Keratinocyte (primary cell): ENCODE measurements around the gene SURF6. TPM values are rescaled to one million over a fixed set of nuclear protein-coding genes. Genes with fewer than 3 reads are reported as not detected.

Experiments used
- DNase-seq: peaks from one replicate; pipeline ENCODE4 v3.0.0-alpha.2; 2011; ENCODE audit warnings: low read depth, missing footprints, low spot score
- FAIRE-seq: peaks from 2 replicates; lab custom pipeline; 2011; peaks lifted over from hg19 to GRCh38; lab: Jason Lieb, UNC
- H2AFZ ChIP-seq: 2 replicates; pipeline ENCODE4 v1.6.0; 2012; ENCODE audit warnings: low read length, control low read depth, inconsistent platforms; ENCODE audit not compliant: control insufficient read depth
- H3K27ac ChIP-seq: 2 replicates; pipeline ENCODE4 v1.5.1; 2011; ENCODE audit warnings: low read length; ENCODE audit not compliant: control insufficient read depth, insufficient read depth
- H3K27me3 ChIP-seq: 3 replicates; pipeline ENCODE4 v1.6.0; 2011; ENCODE audit warnings: low read length; ENCODE audit not compliant: control insufficient read depth, insufficient read depth; ENCODE audit errors: extremely low read depth
- H3K36me3 ChIP-seq, 2 experiments: 2 replicates in 1 of 2; 3 replicates in 1 of 2; pipeline ENCODE4 v1.5.1; 2011; ENCODE audit warnings: low read length in 2 of 2, mild to moderate bottlenecking in 1 of 2; ENCODE audit not compliant: control insufficient read depth in 2 of 2, insufficient read depth in 2 of 2; ENCODE audit errors: extremely low read depth in 1 of 2
- H3K4me1 ChIP-seq: 3 replicates; pipeline ENCODE4 v1.5.1; 2011; ENCODE audit warnings: low read length; ENCODE audit not compliant: control insufficient read depth, insufficient read depth; ENCODE audit errors: extremely low read depth
- H3K4me2 ChIP-seq: 3 replicates; pipeline ENCODE4 v1.6.0; 2011; ENCODE audit warnings: low read depth, low read length; ENCODE audit not compliant: control insufficient read depth, insufficient read depth; ENCODE audit errors: extremely low read depth
- H3K4me3 ChIP-seq, 3 experiments: fragments of 200-600 bp in 1 of 3; sonication (generic) in 1 of 3; 2 replicates in 2 of 3; 3 replicates in 1 of 3; pipeline ENCODE4 v1.5.1; 2011 to 2016; ENCODE audit warnings: low read length in 3 of 3, mild to moderate bottlenecking in 3 of 3, control low read depth in 2 of 3, inconsistent platforms in 1 of 3, low read depth in 1 of 3, mixed read lengths in 1 of 3, mixed run types in 1 of 3, moderate library complexity in 1 of 3; ENCODE audit not compliant: control insufficient read depth in 2 of 3, insufficient read depth in 2 of 3; ENCODE audit errors: extremely low read depth in 1 of 3
- H3K79me2 ChIP-seq: 2 replicates; pipeline ENCODE4 v1.6.0; 2012; ENCODE audit warnings: low read length; ENCODE audit not compliant: control insufficient read depth, insufficient read depth
- H3K9ac ChIP-seq: 3 replicates; pipeline ENCODE4 v1.6.0; 2011; ENCODE audit warnings: low read length; ENCODE audit not compliant: control insufficient read depth, insufficient read depth; ENCODE audit errors: extremely low read depth
- H3K9me1 ChIP-seq: 3 replicates; pipeline ENCODE4 v1.6.0; 2011; ENCODE audit warnings: low read length; ENCODE audit not compliant: control insufficient read depth, insufficient read depth; ENCODE audit errors: extremely low read depth
- H3K9me3 ChIP-seq: 2 replicates; pipeline ENCODE4 v1.5.1; 2012; ENCODE audit warnings: low read depth, low read length; ENCODE audit not compliant: control insufficient read depth
- H4K20me1 ChIP-seq: 3 replicates; pipeline ENCODE4 v1.6.0; 2011; ENCODE audit warnings: low read length; ENCODE audit not compliant: control insufficient read depth, insufficient read depth; ENCODE audit errors: extremely low read depth
- EZH2 ChIP-seq: IDR thresholded peaks from one replicate; pipeline ENCODE4 v1.6.1; 2012; ENCODE audit warnings: inconsistent platforms, mild to moderate bottlenecking, low read length, moderate library complexity
- dilution Hi-C: fragments of 300-500 bp; cut with MboI; formaldehyde crosslinking; loops from one replicate; pipeline ENCODE4 v1.7.0; 2020; ENCODE audit warnings: low sequenced_read_pairs; ENCODE audit not compliant: extremely low pct_ligation_motif_present
- polyA plus RNA-seq, 5 experiments: library from polyadenylated mRNA; depleted of rRNA in 3 of 5; stranded (reverse) in 3 of 5; stranded (forward) in 1 of 5; unstranded in 1 of 5; fragments of >200 nt; gene quantifications; 1 replicate in 1 of 5; 2 replicates in 3 of 5; 3 replicates in 1 of 5; pipeline versions ENCODE4 v1.2.1 to v1.2.3, GENCODE V29; 2011 to 2012; ENCODE audit warnings: missing spikeins in 2 of 5, low read depth in 1 of 5, low replicate concordance in 1 of 5
- TF ChIP-seq, protein P1 (sequence below), 3 experiments: IDR thresholded peaks in 1 of 3; conservative IDR thresholded peaks in 1 of 3; optimal IDR thresholded peaks in 1 of 3; 2 replicates in 2 of 3; 3 replicates in 1 of 3; pipeline versions ENCODE3 to v1.5.1; 2011; ENCODE audit warnings: low read length in 3 of 3, mild to moderate bottlenecking in 3 of 3, moderate library complexity in 2 of 3, control low read depth in 1 of 3, inconsistent platforms in 1 of 3; ENCODE audit not compliant: insufficient read depth in 2 of 3; ENCODE audit errors: extremely low read depth in 1 of 3

Gene SURF6
- polyA plus RNA-seq, 1 donor (not counting 4 experiments of a cell fraction or from before 2014, with no cell fraction given), result 13.0 TPM

DNA sequence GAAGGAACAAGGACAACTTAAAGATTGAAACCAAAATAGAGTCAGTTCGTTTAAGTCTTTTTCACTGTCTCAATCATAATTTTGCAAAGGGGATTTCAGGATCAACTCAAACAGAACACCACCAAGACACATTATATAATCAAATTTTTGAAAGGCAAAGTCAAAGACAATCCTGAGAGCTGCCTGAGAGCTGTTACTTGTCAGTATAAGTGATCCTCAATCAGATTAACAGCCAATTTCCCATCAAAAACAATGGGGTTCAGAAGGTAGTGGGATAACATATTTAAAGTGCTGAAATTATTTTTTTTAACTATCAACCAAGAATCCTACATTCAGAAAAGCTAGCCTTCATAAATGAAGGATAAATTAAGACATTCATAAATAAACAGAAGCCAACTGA lies 41.7 kb downstream of the SURF6 start:
- Histone ChIP-seq H3K4me2 (no peak overlapping the region), H3K27ac (no peak overlapping the region), H3K9me3 (peaks cover 3% of the 10 kb centered on the region), H3K9ac (no peak overlapping the region), H3K36me3 (no peaks in the 10 kb centered on the region), H2AFZ (no peak overlapping the region), H3K79me2 (no peaks in the 10 kb centered on the region), H3K4me1 (no peaks in the 10 kb centered on the region), H3K9me1 (no peaks in the 10 kb centered on the region), H3K4me3 (no peak overlapping the region), H4K20me1 (no peaks in the 10 kb centered on the region), H3K27me3 (peaks cover under 1% of the 10 kb centered on the region)
- FAIRE-seq (no peak), DNase-seq (no peak)
- dilution Hi-C loops, result no loop called here
- TF ChIP-seq, protein P1, sequence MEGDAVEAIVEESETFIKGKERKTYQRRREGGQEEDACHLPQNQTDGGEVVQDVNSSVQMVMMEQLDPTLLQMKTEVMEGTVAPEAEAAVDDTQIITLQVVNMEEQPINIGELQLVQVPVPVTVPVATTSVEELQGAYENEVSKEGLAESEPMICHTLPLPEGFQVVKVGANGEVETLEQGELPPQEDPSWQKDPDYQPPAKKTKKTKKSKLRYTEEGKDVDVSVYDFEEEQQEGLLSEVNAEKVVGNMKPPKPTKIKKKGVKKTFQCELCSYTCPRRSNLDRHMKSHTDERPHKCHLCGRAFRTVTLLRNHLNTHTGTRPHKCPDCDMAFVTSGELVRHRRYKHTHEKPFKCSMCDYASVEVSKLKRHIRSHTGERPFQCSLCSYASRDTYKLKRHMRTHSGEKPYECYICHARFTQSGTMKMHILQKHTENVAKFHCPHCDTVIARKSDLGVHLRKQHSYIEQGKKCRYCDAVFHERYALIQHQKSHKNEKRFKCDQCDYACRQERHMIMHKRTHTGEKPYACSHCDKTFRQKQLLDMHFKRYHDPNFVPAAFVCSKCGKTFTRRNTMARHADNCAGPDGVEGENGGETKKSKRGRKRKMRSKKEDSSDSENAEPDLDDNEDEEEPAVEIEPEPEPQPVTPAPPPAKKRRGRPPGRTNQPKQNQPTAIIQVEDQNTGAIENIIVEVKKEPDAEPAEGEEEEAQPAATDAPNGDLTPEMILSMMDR (optimal IDR thresholded peaks at IDR 0.05 in 1 of 3, IDR thresholded peaks at IDR 0.05 in 1 of 3, conservative IDR thresholded peaks at IDR 0.05 in 1 of 3; ENCODE audit: extremely low read depth in 1 of 3, insufficient read depth in 2 of 3, low read length in 3 of 3), result no peak
- TF ChIP-seq EZH2, result no peak

DNA sequence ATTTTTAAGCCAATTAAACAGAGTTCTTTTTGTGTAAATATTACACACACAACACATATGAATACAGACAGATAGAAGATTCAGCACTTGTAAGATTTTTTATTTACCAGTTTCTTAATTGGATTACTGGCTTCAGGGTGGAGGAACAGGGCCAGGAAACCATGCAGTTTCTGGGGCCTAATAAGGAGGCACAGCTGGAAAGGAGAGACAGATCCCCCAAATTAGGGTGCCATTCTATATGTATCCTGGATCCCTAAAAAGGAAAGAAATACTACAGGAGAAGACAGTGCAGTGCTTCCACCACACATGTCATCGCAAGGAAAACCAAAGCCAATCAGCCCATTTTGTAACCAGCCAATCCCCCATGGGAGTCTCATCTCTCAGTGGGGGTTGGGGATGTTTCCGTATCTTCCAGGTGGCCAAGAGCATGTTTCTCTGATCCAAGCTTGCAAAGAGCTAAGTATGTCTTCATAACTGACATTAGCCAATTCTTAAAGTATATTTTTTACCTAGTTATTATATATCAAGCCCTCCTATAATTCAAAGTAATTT lies 45.2 kb downstream of the SURF6 start:
- H4K20me1 ChIP-seq, result no peaks in the 10 kb centered on the region
- dilution Hi-C loops, result no loop called here
- no peak overlapping the region for H3K4me3 ChIP-seq
- H3K27me3 ChIP-seq, result no peaks in the 10 kb centered on the region
- H3K79me2 ChIP-seq, result no peaks in the 10 kb centered on the region
- H3K9ac ChIP-seq, result no peak overlapping the region
- FAIRE-seq (no peak), DNase-seq (no peak)
- no peaks in the 10 kb centered on the region for H3K36me3 ChIP-seq
- no peaks in the 10 kb centered on the region for H3K9me1 ChIP-seq
- no peak overlapping the region for H2AFZ ChIP-seq
- no peak overlapping the region for H3K4me2 ChIP-seq
- peaks cover 3% of the 10 kb centered on the region for H3K9me3 ChIP-seq
- no peak for TF ChIP-seq EZH2
- TF ChIP-seq, protein P1 (optimal IDR thresholded peaks at IDR 0.05 in 1 of 3, IDR thresholded peaks at IDR 0.05 in 1 of 3, conservative IDR thresholded peaks at IDR 0.05 in 1 of 3; ENCODE audit: extremely low read depth in 1 of 3, insufficient read depth in 2 of 3, low read length in 3 of 3), result no peak
- H3K27ac ChIP-seq, result no peak overlapping the region
- H3K4me1 ChIP-seq, result peaks cover 2% of the 10 kb centered on the region
